Astrocyte (in vitro differentiated cells and primary cell): ENCODE results near the gene ERBB2. TPM values are rescaled to one million over a fixed set of nuclear protein-coding genes. Genes with fewer than 3 reads are reported as not detected.

ENCODE experiments used
- DNase-seq: peaks from one replicate; pipeline ENCODE4 v3.0.0-alpha.2; 2010; ENCODE audit warnings: low read depth
- FAIRE-seq: peaks from 2 replicates; lab custom pipeline; 2011; peaks lifted over from hg19 to GRCh38; lab: Jason Lieb, UNC
- H2AFZ ChIP-seq: 2 replicates; pipeline ENCODE4 v1.6.0; 2012; ENCODE audit warnings: low read depth, low read length, inconsistent platforms
- H3K27ac ChIP-seq: 2 replicates; pipeline ENCODE4 v1.5.1; 2011; ENCODE audit warnings: low read depth, low read length, inconsistent platforms
- H3K27me3 ChIP-seq: 2 replicates; pipeline ENCODE4 v1.6.0; 2011; ENCODE audit warnings: low read length, inconsistent platforms; ENCODE audit not compliant: insufficient read depth
- H3K36me3 ChIP-seq: 2 replicates; pipeline ENCODE4 v1.5.1; 2011; ENCODE audit warnings: low read length, inconsistent platforms; ENCODE audit not compliant: insufficient read depth
- H3K4me1 ChIP-seq: 2 replicates; pipeline ENCODE4 v1.5.1; 2011; ENCODE audit warnings: low read length, inconsistent platforms; ENCODE audit not compliant: insufficient read depth
- H3K4me2 ChIP-seq: 2 replicates; pipeline ENCODE4 v1.6.0; 2012; ENCODE audit warnings: low read length, inconsistent platforms
- H3K4me3 ChIP-seq: 2 replicates; pipeline ENCODE4 v1.5.1; 2011; ENCODE audit warnings: low read depth, mild to moderate bottlenecking, low read length, inconsistent platforms; ENCODE audit not compliant: insufficient read depth
- H3K79me2 ChIP-seq: 2 replicates; pipeline ENCODE4 v1.6.0; 2012; ENCODE audit warnings: mild to moderate bottlenecking, low read length, inconsistent platforms; ENCODE audit not compliant: insufficient read depth
- H3K9ac ChIP-seq: 2 replicates; pipeline ENCODE4 v1.6.0; 2012; ENCODE audit warnings: mild to moderate bottlenecking, low read length, inconsistent platforms
- H3K9me3 ChIP-seq: 2 replicates; pipeline ENCODE4 v1.5.1; 2012; ENCODE audit warnings: low read depth, mild to moderate bottlenecking, low read length, inconsistent platforms; ENCODE audit not compliant: insufficient read depth
- H4K20me1 ChIP-seq: 2 replicates; pipeline ENCODE4 v1.6.0; 2012; ENCODE audit warnings: low read length, inconsistent platforms; ENCODE audit not compliant: insufficient read depth
- H3K27ac Mint-ChIP-seq: one replicate; pipeline ENCODE4 v1.8.0; 2021; ENCODE audit warnings: mild to moderate bottlenecking, mixed read lengths; ENCODE audit not compliant: unreplicated experiment
- H3K27me3 Mint-ChIP-seq: one replicate; pipeline ENCODE4 v1.8.0; 2021; ENCODE audit warnings: low read depth, mixed read lengths; ENCODE audit not compliant: unreplicated experiment
- H3K36me3 Mint-ChIP-seq: one replicate; pipeline ENCODE4 v1.8.0; 2021; ENCODE audit warnings: low read depth, mixed read lengths; ENCODE audit not compliant: unreplicated experiment
- H3K4me1 Mint-ChIP-seq: one replicate; pipeline ENCODE4 v1.8.0; 2021; ENCODE audit warnings: low read depth, mixed read lengths; ENCODE audit not compliant: unreplicated experiment
- H3K4me3 Mint-ChIP-seq: one replicate; pipeline ENCODE4 v1.8.0; 2021; ENCODE audit warnings: mild to moderate bottlenecking, moderate library complexity, mixed read lengths; ENCODE audit not compliant: unreplicated experiment
- H3K9me3 Mint-ChIP-seq: one replicate; pipeline ENCODE4 v1.8.0; 2021; ENCODE audit warnings: mild to moderate bottlenecking, mixed read lengths; ENCODE audit not compliant: unreplicated experiment
- CTCF ChIP-seq: IDR thresholded peaks from 2 replicates; pipeline ENCODE4 v1.5.1; 2011; ENCODE audit warnings: low read depth, mild to moderate bottlenecking, inconsistent platforms, low read length, moderate library complexity; ENCODE audit not compliant: insufficient read depth
- EZH2 ChIP-seq: IDR thresholded peaks from 2 replicates; pipeline ENCODE4 v1.6.1; 2012; ENCODE audit warnings: mild to moderate bottlenecking, low read length, inconsistent platforms; ENCODE audit not compliant: insufficient read depth
- total RNA-seq: library from RNA; stranded (reverse); gene quantifications from 2 replicates; pipeline ENCODE4 v1.2.1, GENCODE V29; 2021

ERBB2 gene
- total RNA-seq, 1 donor from 2014 or later = 64.0 TPM

GRCh38 chr17:39767147-39767546 is 67.3 kb downstream of the ERBB2 start:
- no peak overlapping the region for H3K4me3 Mint-ChIP-seq
- DNase-seq = no peak

GRCh38 chr17:39769974-39770587 is 70.2 kb downstream of the ERBB2 start:
- Mint-ChIP-seq H3K4me1 (peaks cover 12% of the 10 kb centered on the region), H3K27me3 (peaks cover 8% of the 10 kb centered on the region), H3K4me3 (no peak overlapping the region), H3K9me3 (peaks cover 16% of the 10 kb centered on the region), H3K27ac (no peak overlapping the region), H3K36me3 (peaks cover 7% of the 10 kb centered on the region)
- H3K9me3 ChIP-seq = no peaks in the 10 kb centered on the region
- H3K4me2 ChIP-seq = no peak overlapping the region
- peaks cover 41% of the 10 kb centered on the region for H3K27me3 ChIP-seq
- no peak overlapping the region for H3K4me3 ChIP-seq
- no peaks in the 10 kb centered on the region for H3K4me1 ChIP-seq
- no peak for TF ChIP-seq CTCF
- TF ChIP-seq EZH2 = no peak
- H3K9ac ChIP-seq = no peak overlapping the region
- peak; percentile 75 for DNase-seq
- no peaks in the 10 kb centered on the region for H3K79me2 ChIP-seq
- no peak overlapping the region for H2AFZ ChIP-seq
- FAIRE-seq = no peak
- H3K27ac ChIP-seq = no peak overlapping the region
- H4K20me1 ChIP-seq = no peaks in the 10 kb centered on the region
- H3K36me3 ChIP-seq = no peaks in the 10 kb centered on the region

More at GRCh38 chr17:39767147-39767546, 67.3 kb downstream of the ERBB2 start:
- H3K9me3 ChIP-seq = no peaks in the 10 kb centered on the region
- no peak for TF ChIP-seq CTCF
- TF ChIP-seq EZH2 = no peak
- no peak overlapping the region for H3K9ac ChIP-seq
- H4K20me1 ChIP-seq = no peaks in the 10 kb centered on the region
- peaks cover 33% of the 10 kb centered on the region for H3K27me3 ChIP-seq
- no peak overlapping the region for H3K4me2 ChIP-seq
- H3K27ac Mint-ChIP-seq = no peak overlapping the region
- no peak overlapping the region for H3K27ac ChIP-seq
- H3K4me3 ChIP-seq = no peak overlapping the region
- H3K79me2 ChIP-seq = no peaks in the 10 kb centered on the region
- H2AFZ ChIP-seq = no peak overlapping the region
- peaks cover 20% of the 10 kb centered on the region for H3K4me1 Mint-ChIP-seq
- peaks cover 12% of the 10 kb centered on the region for H3K27me3 Mint-ChIP-seq
- H3K36me3 Mint-ChIP-seq = peaks cover 7% of the 10 kb centered on the region
- peaks cover 7% of the 10 kb centered on the region for H3K4me1 ChIP-seq
- no peak for FAIRE-seq
- H3K36me3 ChIP-seq = no peaks in the 10 kb centered on the region
- peaks cover 16% of the 10 kb centered on the region for H3K9me3 Mint-ChIP-seq

- no peak overlapping the region for H3K27ac Mint-ChIP-seq
These were observed 72.6 kb downstream of the ERBB2 start for GRCh38 chr17:39772415-39772814.

More at GRCh38 chr17:39772415-39772814, 72.6 kb downstream of the ERBB2 start:
- Mint-ChIP-seq H3K36me3 (no peaks in the 10 kb centered on the region), H3K4me3 (no peak overlapping the region), H3K27me3 (peaks cover 5% of the 10 kb centered on the region), H3K4me1 (peaks cover 12% of the 10 kb centered on the region), H3K9me3 (peaks cover under 1% of the 10 kb centered on the region)
- Histone ChIP-seq H3K9me3 (no peaks in the 10 kb centered on the region), H3K4me3 (no peak overlapping the region), H3K4me2 (no peak overlapping the region), H3K4me1 (no peaks in the 10 kb centered on the region), H3K9ac (no peak overlapping the region), H3K27ac (no peak overlapping the region), H3K27me3 (peaks cover 46% of the 10 kb centered on the region), H4K20me1 (no peaks in the 10 kb centered on the region), H2AFZ (no peak overlapping the region), H3K36me3 (no peaks in the 10 kb centered on the region), H3K79me2 (no peaks in the 10 kb centered on the region)
- FAIRE-seq (no peak), DNase-seq (no peak)
- TF ChIP-seq CTCF = no peak
- no peak for TF ChIP-seq EZH2
